Testis (tissue), 2 donors: ENCODE results near the gene NCAPD3.

Source experiments
- CTCF ChIP-seq, 3 experiments: fragments of 450-650 bp in 2 of 3; fragments of 200-600 bp in 1 of 3; sonication (generic) in 1 of 3; IDR thresholded peaks; one replicate each; pipeline ENCODE4 v1.5.1; 2016 to 2019; ENCODE audit warnings: antibody characterized with exemption in 3 of 3, mild to moderate bottlenecking in 2 of 3, moderate library complexity in 1 of 3
- POLR2A ChIP-seq: fragments of 450-650 bp; IDR thresholded peaks from one replicate; pipeline ENCODE4 v1.6.1; 2017; ENCODE audit warnings: antibody characterized with exemption, mild to moderate bottlenecking, moderate library complexity

GRCh38 chr11:134178032-134178674 lies 45.6 kb downstream of the NCAPD3 start:
- TF ChIP-seq CTCF (IDR thresholded peaks at IDR 0.05) (no peak), POLR2A (no peak)
